ENCODE measurements around the gene MTMR3. TPM values are rescaled to one million over a fixed set of nuclear protein-coding genes. Genes with fewer than 3 reads are reported as not detected.
"Not testable (repeated sequence)": the region's sequence is repeated elsewhere in the genome, so short reads cannot be mapped to it uniquely, and the experiment has no call there.

MTMR3 gene
- total RNA-seq, 1 experiment from 2014 or later = 19.5 TPM

DNA sequence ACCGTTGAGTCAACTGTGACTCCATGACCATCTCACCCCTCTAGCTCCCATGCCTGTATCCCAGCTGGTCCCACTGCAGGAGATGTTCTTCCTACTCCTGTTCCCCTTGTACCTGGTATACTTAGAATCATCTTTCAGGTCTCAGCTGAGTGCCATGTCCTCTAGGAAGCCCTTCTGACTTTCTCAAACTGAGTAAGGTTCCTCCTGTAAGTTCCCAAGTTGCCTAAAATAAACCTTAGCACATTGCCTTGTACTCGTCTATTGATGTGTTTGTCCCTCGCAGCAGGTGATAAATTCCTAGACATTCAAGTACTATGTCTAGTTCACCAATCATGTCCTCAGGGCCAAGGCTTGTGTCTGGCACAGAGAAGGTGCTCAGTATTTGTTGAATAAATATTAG lies 26.5 kb upstream of the MTMR3 start:
- no peak overlapping the region for H3K4me3 ChIP-seq
- H3K27ac ChIP-seq = no peak overlapping the region
- no peaks in the 10 kb centered on the region for H3K27me3 ChIP-seq
- no peak for DNase-seq
- H3K4me1 ChIP-seq = no peaks in the 10 kb centered on the region
- H3K9me3 ChIP-seq (replicated peaks) = no peaks in the 10 kb centered on the region
- no peaks in the 10 kb centered on the region for H3K36me3 ChIP-seq

DNA sequence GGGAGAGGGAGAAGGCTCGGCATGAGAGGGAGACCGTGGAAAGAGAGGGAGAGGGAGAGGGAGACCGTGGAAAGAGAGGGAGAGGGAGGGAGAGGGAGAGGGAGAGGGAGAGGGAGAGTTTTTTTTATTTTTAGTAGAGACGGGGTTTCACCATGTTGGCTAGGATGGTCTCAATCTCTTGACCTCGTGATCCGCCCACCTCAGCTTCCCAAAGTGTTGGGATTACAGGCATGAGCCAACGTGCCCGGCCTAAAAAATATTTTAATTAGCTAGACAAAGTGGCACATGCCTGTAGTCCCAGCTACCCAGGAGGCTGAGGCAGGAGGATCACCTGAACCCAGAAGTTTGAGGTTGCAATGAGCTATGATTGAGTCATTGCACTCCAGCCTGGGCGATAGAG lies 23.9 kb upstream of the MTMR3 start:
- H3K9me3 ChIP-seq (replicated peaks); H3K4me1 ChIP-seq; H3K4me3 ChIP-seq; DNase-seq; H3K27me3 ChIP-seq; H3K27ac ChIP-seq; H3K36me3 ChIP-seq: not testable (repeated sequence)

DNA sequence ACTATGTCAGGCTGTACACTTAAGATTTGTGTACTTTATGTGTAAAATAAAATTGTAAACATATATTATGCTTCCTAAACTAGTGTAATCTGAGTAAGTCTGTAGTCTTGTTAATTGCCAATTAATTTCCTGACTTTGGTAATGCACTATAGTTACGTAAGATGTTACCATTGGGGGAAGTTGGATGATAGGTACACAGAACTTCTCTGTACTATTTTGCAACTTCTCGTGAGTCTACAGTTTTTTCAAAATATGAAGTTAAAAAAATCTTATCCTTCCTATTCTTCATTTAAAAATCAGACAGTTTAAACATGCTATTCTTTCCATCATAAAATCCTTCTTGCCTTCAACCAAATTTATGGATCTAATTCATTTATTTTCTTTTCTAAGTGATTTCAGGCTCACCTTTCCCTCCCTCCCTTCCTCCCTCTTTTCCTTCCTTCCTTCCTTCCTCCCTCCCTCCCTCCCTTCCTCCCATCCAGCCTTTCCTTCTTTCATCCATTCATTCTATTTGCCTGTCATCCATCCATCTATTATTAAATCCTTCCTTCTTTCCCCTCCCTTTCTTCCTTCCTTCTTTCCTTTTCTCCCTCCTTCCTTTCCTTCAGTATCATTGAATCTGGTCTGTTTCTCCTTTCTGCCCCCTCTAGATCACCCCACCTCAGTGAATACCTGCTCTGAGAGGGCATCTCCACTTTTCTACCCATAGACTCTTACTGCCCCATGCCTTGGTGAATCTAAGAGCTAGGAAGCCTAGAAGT lies 22.8 kb upstream of the MTMR3 start:
- Histone ChIP-seq H3K9me3 (replicated peaks) (no peaks in the 10 kb centered on the region), H3K4me1 (no peaks in the 10 kb centered on the region), H3K27ac (no peak overlapping the region), H3K4me3 (no peak overlapping the region), H3K36me3 (no peaks in the 10 kb centered on the region), H3K27me3 (no peaks in the 10 kb centered on the region)
- no peak for DNase-seq

DNA sequence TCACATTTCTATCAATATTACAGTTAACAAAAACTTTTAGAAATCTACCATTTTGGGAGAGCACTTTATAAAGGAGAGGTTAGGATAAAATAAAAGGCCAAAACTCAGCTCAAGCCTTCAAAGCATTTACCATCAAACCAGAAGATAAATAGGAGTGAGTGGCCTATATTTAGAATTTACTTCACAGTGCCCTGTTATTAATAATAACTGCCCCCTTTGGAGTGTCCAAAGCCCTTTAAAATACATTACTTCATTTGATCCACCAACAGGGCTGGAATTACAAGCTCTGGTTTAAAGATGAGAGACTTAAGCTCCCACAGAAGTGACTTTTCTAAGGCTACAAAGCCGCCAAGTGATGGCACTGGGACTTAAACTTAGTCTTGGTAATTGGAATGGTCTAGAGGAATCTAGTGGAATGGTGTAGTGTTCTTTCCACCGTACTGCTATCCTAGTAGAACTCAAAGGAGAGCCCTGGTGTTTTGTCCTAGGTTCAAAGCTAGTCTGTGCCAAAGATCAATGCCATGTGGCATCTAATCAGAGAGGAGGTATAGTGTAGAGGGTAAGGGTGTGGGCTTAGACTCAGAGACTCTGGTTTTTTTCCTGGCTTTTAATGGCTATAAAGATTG lies 21.2 kb upstream of the MTMR3 start:
- Histone ChIP-seq H3K4me3 (no peak overlapping the region), H3K9me3 (replicated peaks) (no peaks in the 10 kb centered on the region), H3K27ac (no peak overlapping the region), H3K4me1 (no peaks in the 10 kb centered on the region), H3K36me3 (no peaks in the 10 kb centered on the region), H3K27me3 (no peaks in the 10 kb centered on the region)
- DNase-seq = no peak

DNA sequence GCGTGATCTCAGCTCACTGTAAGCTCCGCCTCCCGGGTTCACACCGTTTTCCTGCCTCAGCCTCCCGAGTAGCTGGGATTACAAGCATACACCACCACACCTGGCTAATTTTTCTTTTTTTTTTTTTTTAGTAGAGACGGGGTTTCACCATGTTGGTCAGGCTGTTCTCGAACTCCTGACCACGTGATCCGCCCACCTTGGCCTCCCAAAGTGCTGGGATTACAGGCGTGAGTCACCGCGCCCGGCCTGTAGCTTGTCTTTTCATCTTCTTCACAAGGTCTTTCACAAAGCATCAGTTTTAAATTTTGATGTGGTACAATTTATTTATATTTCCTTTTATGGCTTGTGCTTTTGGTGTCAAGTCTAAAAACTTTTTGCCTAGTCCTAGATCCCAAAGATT lies 17.4 kb upstream of the MTMR3 start:
- not testable (repeated sequence) for DNase-seq; H3K9me3 ChIP-seq (replicated peaks); H3K4me1 ChIP-seq; H3K36me3 ChIP-seq; H3K27me3 ChIP-seq; H3K4me3 ChIP-seq; H3K27ac ChIP-seq

DNA sequence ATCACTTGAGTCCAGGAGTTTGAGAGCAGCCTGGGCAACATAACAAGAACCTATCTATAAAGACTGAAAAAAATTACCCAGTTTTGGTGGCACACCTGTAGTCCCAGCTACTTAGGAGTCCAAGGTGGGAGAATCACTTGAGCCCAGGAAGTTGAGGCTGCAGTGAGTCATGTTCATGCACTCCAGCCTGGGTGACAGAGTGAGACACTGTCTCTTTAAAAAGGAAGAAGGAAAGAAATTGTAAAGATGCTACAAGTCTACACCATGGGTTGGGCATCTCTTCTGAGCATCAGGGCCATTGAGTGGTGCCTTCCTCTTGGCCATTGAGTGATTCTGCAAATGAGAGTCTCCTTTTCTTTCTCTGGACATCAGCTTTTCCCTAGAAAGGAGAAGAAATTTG lies 15.7 kb upstream of the MTMR3 start:
- no peak overlapping the region for H3K27ac ChIP-seq
- DNase-seq = no peak
- H3K4me1 ChIP-seq = 0 out of 2 replicates have a peak, but pooled peaks cover 3% of the 10 kb centered on the region
- no peak overlapping the region for H3K4me3 ChIP-seq
- no peaks in the 10 kb centered on the region for H3K9me3 ChIP-seq (replicated peaks)
- H3K36me3 ChIP-seq = no peaks in the 10 kb centered on the region
- H3K27me3 ChIP-seq = no peaks in the 10 kb centered on the region

DNA sequence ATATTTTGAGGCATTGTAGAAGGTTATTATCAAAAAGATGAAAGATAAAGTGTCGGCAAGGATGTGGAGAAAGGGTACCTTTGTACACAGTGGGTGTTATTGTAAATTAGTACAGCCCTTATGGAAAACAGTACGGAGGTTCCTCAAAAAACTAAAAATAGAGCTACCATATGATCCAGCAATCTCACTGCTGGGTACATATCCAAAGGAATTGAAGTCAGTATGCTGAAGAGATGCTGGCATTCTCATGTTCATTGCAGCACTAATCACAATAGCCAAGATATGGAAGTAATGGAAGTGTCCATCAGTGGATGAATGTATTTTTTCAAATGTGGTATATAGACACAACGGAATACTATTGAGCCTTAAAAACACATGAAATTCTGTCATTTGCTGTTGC lies 15.1 kb upstream of the MTMR3 start:
- Histone ChIP-seq H3K36me3 (no peaks in the 10 kb centered on the region), H3K4me3 (no peak overlapping the region), H3K9me3 (replicated peaks) (no peaks in the 10 kb centered on the region), H3K4me1 (0 out of 2 replicates have a peak, but pooled peaks cover 3% of the 10 kb centered on the region), H3K27me3 (no peaks in the 10 kb centered on the region), H3K27ac (no peak overlapping the region)
- DNase-seq = no peak

DNA sequence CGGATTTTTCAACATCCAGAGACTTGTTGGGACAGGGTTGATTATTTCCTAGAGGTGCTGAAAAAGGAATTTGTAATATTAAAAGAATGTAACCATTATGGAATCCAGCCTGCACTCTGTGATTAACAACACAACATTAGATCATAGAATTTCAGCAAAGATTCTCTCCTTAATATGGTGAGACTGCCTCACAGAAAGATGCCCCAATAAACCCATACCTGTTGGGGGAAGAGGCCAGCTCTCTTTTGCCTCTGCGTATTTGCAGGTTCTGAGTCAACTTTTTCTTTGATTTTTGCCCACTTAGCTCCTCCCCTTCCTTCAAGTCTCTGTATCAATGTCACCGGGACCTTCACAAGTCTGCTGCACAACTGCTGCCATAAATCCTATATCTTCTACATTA lies 12.4 kb upstream of the MTMR3 start:
- H3K27ac ChIP-seq = no peak overlapping the region
- peaks cover 3% of the 10 kb centered on the region; the same call in 1 of the 2 replicates for H3K4me1 ChIP-seq
- no peaks in the 10 kb centered on the region for H3K9me3 ChIP-seq (replicated peaks)
- H3K36me3 ChIP-seq = no peaks in the 10 kb centered on the region
- H3K27me3 ChIP-seq = no peaks in the 10 kb centered on the region
- no peak overlapping the region for H3K4me3 ChIP-seq
- no peak for DNase-seq

DNA sequence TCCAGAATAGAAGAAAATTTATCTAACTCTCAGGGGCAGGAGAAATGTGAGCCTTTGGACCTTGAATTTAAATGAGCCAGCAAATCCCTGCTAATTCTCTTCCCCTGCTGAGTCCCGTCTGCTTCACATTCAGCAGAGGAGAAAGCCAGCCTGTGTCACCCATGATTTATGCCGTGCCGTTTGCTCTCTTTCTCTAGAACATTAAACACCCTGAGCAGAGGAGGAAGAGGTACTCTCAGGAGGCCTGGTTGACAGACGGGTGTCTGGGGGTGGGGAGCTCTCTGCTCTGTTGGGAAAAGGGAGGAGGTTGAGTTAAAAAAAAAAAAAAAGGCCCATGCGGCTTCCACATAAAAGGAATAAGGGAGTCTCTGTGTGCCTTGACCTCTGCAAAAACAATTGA lies 11.3 kb upstream of the MTMR3 start:
- Histone ChIP-seq H3K36me3 (no peaks in the 10 kb centered on the region), H3K27ac (no peak overlapping the region), H3K27me3 (no peaks in the 10 kb centered on the region), H3K4me3 (no peak overlapping the region), H3K4me1 (peaks cover 3% of the 10 kb centered on the region; the same call in 1 of the 2 replicates), H3K9me3 (replicated peaks) (no peaks in the 10 kb centered on the region)
- peak in 1 of 2 experiments; percentile 39 for DNase-seq

DNA sequence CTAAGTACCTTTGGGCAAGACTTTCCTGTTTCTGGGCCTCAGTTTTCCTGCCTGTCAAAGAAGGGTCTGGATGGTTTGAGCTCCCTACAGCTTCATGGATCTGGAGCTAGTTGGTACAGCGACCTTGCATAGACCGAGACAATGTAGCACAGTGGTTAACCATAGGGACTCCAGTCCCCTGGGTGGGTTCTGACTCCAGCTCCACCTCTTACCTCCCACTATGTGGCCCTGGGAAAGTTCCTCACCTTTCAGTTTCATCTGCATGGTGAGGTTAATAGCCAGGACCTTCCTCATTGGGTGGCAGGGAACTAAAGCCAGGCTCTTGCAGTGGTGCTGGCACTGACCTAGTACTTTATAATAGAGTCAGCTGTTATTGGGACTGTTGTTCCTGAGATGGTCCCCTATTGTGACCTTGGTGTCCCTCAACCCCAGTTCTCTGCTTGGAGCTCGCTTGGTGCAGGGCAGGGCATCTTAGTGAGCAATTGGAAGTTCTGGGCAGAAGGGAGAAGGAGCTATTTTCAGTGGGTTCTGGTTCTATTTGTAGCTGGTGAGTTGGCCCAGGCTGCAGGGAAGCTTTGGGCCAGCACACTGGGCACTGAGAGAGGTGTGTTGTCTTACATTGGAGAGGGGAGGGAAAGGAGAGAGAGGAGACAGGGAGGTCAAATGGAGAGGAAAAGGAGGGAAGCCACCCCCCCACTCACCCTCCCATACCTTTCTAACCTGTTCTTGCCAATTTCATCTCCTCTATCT lies 10.7 kb upstream of the MTMR3 start:
- DNase-seq = no peak
- Histone ChIP-seq H3K9me3 (replicated peaks) (no peaks in the 10 kb centered on the region), H3K4me1 (peaks cover 3% of the 10 kb centered on the region; the same call in 1 of the 2 replicates), H3K36me3 (no peaks in the 10 kb centered on the region), H3K27ac (no peak overlapping the region), H3K27me3 (no peaks in the 10 kb centered on the region), H3K4me3 (no peak overlapping the region)

DNA sequence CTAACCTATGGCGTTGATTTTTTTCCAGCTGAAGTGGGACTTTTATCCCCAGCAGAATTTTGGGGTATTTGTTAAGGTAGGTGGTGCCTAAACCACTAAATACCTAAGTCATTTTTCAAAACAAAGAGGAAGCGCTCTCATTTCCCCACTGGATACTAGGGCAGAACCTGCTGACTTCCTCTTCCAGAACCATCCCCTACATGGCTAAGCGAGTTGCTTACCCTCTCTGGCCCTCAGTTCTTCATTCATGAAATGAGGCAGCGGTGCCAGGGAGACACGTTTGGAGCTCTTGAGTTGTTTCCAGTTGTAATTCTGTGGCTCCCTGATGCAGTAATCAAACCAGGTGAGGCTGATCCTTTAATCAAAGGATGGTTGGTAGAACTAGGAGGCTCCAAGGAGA lies 10.0 kb upstream of the MTMR3 start:
- Histone ChIP-seq H3K9me3 (replicated peaks) (no peaks in the 10 kb centered on the region), H3K36me3 (no peaks in the 10 kb centered on the region), H3K27me3 (no peaks in the 10 kb centered on the region), H3K27ac (no peak overlapping the region), H3K4me1 (peaks cover 5% of the 10 kb centered on the region), H3K4me3 (no peak overlapping the region)
- no peak for DNase-seq

DNA sequence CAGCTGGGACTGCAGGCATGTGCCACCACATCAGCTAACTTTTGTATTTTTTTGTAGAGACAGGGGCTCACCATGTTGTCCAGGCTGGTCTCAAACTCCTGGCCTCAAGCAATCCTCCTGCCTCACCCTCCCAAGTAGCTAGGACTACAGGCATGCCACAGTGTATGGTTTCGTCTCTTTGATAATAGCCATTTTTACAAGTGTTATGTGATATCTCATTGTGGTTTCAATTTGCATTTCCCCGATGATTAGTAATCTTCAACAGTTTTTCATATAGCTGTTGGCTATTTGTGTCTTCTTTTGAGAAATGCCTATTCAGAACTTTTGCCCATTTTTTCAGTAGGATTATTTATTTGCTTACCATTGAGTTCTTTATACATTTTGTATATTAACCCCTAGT lies 9.0 kb upstream of the MTMR3 start:
- Histone ChIP-seq H3K4me3 (no peak overlapping the region), H3K36me3 (no peaks in the 10 kb centered on the region), H3K9me3 (replicated peaks) (no peaks in the 10 kb centered on the region), H3K4me1 (peaks cover 6% of the 10 kb centered on the region), H3K27me3 (no peaks in the 10 kb centered on the region), H3K27ac (no peak overlapping the region)
- DNase-seq = peak in 1 of 2 experiments; percentile 11

DNA sequence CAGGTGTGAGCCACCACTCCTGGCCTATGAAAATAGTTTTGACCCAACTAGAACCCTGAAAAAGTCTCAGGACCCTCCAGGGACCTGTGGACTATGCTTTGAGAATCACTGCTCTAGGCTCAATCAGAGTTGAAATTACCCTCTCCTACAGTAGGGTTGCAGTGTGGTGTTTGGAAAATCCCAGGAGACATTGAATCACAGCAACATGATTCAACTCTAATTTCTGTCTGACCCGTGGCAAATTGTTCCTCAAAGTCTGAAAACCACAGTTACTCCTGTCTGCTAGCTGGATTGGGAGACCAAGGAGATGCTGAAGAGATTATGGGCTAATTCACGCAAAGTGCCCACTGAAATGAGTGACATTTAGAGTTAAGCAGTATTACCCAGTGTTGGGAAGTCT lies 5.4 kb upstream of the MTMR3 start:
- DNase-seq = peak; percentile 19 to 46
- Histone ChIP-seq H3K36me3 (no peaks in the 10 kb centered on the region), H3K27me3 (no peaks in the 10 kb centered on the region), H3K4me1 (peaks cover 3% of the 10 kb centered on the region), H3K4me3 (no peak overlapping the region), H3K9me3 (replicated peaks) (no peaks in the 10 kb centered on the region), H3K27ac (no peak overlapping the region)

DNA sequence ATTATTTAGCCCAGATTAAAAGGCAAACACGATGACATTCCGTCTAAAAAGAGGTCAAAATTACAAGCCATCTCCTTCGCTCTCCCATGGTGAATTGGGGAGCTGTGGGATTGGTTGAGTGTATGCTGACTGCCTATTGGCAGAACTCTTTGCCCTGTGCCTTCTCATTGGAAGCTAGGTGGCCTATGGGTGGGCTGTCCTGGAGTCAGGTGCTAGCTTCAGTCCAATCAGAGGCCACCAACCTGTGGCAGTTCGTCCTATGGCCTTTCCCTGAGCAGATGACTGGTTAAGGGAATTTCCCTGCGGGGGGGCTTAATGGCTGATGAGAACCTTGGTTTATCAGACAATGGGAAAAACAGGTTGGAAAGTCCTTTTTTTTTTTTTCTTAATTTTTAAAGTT lies 3.2 kb upstream of the MTMR3 start:
- DNase-seq = peak; percentile 26 to 41
- H3K36me3 ChIP-seq = no peaks in the 10 kb centered on the region
- no peaks in the 10 kb centered on the region for H3K27me3 ChIP-seq

DNA sequence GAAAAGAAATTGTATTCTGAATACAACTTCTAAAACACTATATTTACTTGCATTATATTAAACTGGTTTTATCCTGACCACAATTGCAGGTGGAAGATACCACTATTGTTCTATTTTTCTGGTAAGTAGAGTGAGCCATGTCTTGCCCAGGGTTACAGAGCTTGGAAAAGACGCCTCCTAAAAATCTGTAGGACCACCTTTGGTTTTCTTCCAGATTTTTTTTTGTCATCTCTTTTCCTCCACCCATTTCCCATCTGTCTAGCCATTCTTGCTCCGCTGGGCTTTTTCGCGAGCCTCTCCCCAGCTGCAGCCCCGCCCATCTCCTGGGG lies 294 bp upstream of the MTMR3 start:
- H3K36me3 ChIP-seq = no peaks in the 10 kb centered on the region
- H3K27ac ChIP-seq = no peak overlapping the region
- peaks cover 3% of the 10 kb centered on the region; the same call in 1 of the 2 replicates for H3K4me1 ChIP-seq
- H3K27me3 ChIP-seq = no peaks in the 10 kb centered on the region
- DNase-seq = no peak
- H3K4me3 ChIP-seq = peak overlapping the region; percentile 99
- no peaks in the 10 kb centered on the region for H3K9me3 ChIP-seq (replicated peaks)

More for the DNA sequence above, 3.2 kb upstream of the MTMR3 start:
- Histone ChIP-seq H3K27ac (no peak overlapping the region), H3K4me3 (no peak overlapping the region), H3K9me3 (replicated peaks) (no peaks in the 10 kb centered on the region), H3K4me1 (peaks cover 3% of the 10 kb centered on the region; the same call in 1 of the 2 replicates)
